Retinal pigment epithelial cell (primary cell): ENCODE measurements around the gene BDH1.

Source experiments
- DNase-seq: peaks from one replicate; pipeline ENCODE4 v3.0.0-alpha.2; 2010; ENCODE audit warnings: low read depth
- H3K4me3 ChIP-seq: 2 replicates; pipeline ENCODE4 v1.5.1; 2011; ENCODE audit warnings: mild to moderate bottlenecking, low read length, control low read depth, moderate library complexity
- TF ChIP-seq, protein P1 (sequence below): conservative IDR thresholded peaks from 2 replicates; pipeline ENCODE4 v1.5.1; 2011; ENCODE audit warnings: low read depth, low read length, control low read depth, inconsistent platforms

The BDH1 gene

DNA sequence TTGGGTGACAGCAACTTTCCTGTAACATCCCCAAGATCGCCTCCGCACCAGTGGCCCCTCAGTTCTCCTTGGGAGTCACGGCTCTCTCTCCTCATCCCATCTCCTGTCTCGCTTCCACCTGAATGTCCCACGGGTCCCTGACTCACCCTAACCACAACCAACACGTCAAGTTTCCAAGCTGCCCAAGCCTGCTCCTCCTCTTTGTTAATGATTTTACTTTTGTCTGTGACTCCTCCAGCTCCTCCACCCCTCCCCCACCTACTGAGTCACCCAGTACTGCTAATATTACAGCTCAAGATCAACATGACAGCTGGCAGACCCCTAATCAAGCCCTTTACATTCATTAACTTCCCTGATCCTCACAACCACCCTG is 39.3 kb downstream of the BDH1 start:
- TF ChIP-seq, protein P1, sequence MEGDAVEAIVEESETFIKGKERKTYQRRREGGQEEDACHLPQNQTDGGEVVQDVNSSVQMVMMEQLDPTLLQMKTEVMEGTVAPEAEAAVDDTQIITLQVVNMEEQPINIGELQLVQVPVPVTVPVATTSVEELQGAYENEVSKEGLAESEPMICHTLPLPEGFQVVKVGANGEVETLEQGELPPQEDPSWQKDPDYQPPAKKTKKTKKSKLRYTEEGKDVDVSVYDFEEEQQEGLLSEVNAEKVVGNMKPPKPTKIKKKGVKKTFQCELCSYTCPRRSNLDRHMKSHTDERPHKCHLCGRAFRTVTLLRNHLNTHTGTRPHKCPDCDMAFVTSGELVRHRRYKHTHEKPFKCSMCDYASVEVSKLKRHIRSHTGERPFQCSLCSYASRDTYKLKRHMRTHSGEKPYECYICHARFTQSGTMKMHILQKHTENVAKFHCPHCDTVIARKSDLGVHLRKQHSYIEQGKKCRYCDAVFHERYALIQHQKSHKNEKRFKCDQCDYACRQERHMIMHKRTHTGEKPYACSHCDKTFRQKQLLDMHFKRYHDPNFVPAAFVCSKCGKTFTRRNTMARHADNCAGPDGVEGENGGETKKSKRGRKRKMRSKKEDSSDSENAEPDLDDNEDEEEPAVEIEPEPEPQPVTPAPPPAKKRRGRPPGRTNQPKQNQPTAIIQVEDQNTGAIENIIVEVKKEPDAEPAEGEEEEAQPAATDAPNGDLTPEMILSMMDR: no peak
- DNase-seq: peak; percentile 71
- no peak overlapping the region for H3K4me3 ChIP-seq

DNA sequence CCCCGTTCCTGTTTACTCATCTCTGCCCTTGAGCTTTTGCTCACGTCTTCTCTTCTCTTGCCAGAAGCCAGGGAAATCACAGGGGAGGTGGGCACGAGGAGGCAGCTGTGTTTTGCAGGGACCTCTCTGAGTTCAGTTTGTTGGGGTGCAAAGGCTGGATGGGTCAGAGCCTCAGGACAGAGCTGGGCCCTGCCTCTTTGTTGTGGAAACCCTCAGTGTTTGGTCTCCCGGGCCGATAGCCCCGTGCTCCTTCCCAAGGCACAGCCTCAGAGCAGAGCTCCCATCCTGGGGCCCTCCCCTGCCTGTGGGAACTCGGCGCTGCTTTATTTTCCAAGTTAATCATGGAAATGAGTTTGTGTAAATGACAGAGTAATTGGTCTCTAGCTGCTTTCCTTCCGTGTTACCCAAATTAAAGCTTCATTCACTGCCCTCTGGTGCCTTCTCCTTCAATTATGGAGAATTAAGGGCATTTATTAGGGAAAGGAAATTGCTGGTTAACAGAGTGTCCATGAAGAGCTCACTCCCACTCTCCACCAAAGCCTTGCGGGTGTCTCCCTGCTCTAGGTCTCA is 40.9 kb downstream of the BDH1 start:
- H3K4me3 ChIP-seq: no peak overlapping the region
- no peak for DNase-seq
- TF ChIP-seq, protein P1: no peak

DNA sequence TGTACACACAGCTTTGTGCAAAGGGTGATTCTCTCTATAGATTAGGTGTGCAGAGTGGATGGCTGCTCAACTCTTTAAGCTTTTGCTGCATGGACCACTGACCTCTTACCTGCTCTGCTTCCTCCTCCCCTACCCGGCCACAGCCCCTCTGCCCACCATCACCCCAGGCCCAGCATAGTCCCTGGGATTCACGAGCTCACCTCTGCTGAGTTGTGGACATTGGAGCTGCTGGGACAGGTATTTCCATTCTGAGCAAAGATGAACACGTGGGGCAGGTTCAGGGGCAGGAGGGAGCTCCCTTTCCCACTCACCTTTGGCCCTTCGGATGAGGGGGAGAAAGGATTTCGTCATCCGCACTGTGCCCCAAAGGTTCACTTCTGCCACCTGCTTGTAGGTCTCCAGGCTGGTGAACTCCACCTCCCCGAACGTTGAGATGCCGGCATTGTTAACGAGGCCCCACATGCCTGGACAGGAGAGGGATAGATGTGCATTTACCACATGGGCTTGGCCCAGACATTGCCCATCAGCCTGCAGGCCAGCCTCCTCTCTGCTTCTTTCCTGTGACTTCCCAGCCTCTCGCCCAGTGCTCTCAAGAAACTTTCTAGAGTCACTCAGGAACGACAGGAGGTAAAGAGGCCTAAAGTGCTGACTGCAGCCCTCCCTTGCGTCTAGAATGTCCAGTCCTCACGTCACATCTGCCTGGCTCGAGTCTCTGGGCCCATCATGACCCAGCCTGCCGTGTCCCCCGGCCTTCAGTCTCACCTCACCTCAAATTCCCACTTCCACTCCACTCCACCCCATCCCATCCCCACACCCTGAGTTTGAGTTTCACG is 41.6 kb downstream of the BDH1 start:
- TF ChIP-seq, protein P1: no peak
- DNase-seq: no peak
- no peak overlapping the region for H3K4me3 ChIP-seq

DNA sequence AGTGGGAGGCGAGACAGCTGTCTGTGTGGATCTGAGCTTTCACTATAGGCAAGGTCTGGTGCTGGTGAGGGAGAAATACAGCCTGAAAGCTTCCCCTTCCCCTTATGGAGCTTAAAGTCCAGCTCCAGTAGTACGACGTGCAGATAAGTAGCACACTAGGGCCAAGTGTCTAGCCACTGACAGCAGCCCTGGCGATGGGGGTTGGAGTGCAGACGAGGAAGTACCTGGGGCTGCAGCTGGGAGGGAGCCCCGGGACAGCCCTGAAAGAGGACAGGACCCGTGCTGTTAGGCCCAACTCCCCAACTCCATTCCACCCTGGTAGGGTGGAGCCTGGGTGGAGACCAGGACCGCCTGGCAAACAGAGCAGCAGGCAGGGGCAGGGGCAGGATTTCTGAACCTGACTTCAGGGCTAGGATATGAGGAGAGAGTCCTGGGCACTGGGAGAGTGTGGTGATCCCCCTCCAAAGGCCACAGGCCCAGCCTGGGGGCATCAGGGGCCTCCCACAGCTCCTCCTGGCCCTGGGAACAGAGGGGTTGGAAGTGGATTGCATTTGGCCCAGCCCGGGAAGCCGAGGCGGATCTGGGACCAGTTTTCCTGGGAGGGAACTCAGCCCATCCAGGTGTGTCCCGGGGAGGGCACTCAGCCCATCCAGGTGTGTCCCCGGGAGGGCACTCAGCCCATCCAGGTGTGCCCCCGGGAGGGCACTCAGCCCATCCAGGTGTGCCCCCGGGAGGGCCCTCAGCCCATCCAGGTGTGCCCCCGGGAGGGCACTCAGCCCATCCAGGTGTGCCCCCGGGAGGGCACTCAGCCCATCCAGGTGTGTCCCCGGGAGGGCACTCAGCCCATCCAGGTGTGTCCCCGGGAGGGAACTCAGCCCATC is 42.8 kb downstream of the BDH1 start:
- no peak overlapping the region for H3K4me3 ChIP-seq
- no peak for DNase-seq
- TF ChIP-seq, protein P1: no peak

DNA sequence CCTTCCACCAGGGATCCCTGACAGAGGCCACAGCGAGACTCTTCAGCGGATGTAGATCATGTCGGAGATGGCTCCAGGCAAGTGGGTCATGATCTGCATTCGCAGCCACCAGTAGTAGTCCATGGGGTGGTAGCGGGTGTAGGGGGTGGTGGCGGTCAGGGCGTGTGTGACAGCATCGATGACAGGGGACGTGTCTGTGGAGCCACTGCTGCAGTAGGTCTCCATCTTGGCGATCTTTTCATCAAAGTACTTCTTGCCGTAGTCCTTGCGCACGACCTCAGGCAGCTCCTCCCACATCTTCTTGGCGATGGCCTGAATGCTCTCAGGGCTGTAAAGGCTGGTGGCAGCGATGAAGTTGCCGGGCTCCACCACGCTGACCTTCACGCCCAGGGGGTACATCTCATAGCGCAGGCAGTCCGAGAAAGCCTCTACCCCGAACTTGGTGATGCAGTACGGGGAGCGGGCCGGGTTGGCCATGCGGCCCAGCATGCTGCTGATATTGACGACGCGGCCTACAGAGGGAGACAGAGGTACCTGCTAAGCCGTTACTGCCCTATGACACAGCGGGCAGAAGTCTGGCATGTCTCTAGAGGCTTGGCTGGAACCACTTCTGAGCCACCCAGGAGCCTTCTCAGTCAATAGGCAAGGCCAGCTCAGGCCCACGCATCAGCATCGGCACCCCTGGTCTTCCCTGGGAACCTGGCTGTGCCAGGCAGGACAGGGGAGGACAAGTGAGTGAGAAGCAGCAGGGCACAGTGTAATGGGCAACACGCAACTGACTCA is 43.7 kb downstream of the BDH1 start:
- DNase-seq: no peak
- H3K4me3 ChIP-seq: no peak overlapping the region
- TF ChIP-seq, protein P1: no peak

DNA sequence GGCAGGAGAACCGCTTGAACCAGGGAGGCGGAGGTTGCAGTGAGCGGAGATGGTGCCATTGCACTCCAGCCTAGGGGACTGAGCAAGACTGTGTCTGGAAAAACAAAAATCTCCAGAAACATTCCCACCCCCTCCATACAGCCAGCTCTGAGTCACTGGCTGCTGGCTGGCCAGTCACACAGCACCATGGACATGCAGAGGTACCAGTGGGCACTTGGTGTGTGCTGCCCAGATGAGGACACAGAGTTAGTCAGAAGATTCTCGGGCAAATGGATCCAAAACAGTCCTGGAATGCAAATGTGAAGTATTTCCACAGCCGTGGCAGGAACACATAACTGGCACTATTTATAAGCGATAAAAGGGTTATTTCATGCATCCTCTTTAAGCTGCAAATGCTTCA is 44.6 kb downstream of the BDH1 start:
- TF ChIP-seq, protein P1: no peak
- no peak for DNase-seq
- H3K4me3 ChIP-seq: no peak overlapping the region
